Fibroblast of lung (primary cell): Measurements from ENCODE around the gene BCL7C.

ENCODE experiments used
- EZH2 ChIP-seq: IDR thresholded peaks from 2 replicates; pipeline ENCODE4 v1.5.1; 2012; ENCODE audit warnings: low read length, control low read depth, mild to moderate bottlenecking; ENCODE audit errors: missing control alignments
- TF ChIP-seq, protein P1 (sequence below), 2 donors: IDR thresholded peaks in 1 of 2; conservative IDR thresholded peaks in 1 of 2; 1 replicate in 1 of 2; 2 replicates in 1 of 2; pipeline ENCODE4 v1.5.1; 2011 to 2012; ENCODE audit warnings: low read length in 2 of 2, control low read depth in 1 of 2, inconsistent platforms in 1 of 2, low read depth in 1 of 2, mild to moderate bottlenecking in 1 of 2

GRCh38 chr16:30853758-30854157 lies 40.1 kb downstream of the BCL7C start:
- TF ChIP-seq, protein P1, sequence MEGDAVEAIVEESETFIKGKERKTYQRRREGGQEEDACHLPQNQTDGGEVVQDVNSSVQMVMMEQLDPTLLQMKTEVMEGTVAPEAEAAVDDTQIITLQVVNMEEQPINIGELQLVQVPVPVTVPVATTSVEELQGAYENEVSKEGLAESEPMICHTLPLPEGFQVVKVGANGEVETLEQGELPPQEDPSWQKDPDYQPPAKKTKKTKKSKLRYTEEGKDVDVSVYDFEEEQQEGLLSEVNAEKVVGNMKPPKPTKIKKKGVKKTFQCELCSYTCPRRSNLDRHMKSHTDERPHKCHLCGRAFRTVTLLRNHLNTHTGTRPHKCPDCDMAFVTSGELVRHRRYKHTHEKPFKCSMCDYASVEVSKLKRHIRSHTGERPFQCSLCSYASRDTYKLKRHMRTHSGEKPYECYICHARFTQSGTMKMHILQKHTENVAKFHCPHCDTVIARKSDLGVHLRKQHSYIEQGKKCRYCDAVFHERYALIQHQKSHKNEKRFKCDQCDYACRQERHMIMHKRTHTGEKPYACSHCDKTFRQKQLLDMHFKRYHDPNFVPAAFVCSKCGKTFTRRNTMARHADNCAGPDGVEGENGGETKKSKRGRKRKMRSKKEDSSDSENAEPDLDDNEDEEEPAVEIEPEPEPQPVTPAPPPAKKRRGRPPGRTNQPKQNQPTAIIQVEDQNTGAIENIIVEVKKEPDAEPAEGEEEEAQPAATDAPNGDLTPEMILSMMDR (conservative IDR thresholded peaks at IDR 0.05 in 1 of 2, IDR thresholded peaks at IDR 0.05 in 1 of 2; ENCODE audit: low read depth in 1 of 2, low read length in 2 of 2): no peak
- no peak for TF ChIP-seq EZH2
